ENCODE data around the gene GPATCH8.

DNA sequence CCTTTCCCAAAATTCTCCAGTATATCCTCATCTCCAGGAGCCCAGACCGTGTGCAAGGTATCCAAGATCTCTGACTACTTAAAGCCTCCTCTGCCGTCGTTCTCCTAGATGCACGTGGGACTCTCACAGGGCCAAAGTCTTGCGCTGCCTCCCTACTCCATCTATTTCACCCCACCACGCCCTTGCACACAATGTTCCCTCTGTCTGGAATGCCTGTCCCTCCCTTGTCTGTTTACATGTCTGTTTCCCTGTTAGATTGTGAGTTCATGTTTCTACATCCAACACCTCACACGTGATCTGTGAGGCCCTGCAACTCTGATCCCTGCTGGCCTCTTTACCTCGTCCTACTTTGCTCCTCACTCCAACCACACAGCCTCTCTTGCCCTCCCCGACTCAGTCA lies 49.2 kb upstream of the GPATCH8 start:
- TF ChIP-seq, protein P1, sequence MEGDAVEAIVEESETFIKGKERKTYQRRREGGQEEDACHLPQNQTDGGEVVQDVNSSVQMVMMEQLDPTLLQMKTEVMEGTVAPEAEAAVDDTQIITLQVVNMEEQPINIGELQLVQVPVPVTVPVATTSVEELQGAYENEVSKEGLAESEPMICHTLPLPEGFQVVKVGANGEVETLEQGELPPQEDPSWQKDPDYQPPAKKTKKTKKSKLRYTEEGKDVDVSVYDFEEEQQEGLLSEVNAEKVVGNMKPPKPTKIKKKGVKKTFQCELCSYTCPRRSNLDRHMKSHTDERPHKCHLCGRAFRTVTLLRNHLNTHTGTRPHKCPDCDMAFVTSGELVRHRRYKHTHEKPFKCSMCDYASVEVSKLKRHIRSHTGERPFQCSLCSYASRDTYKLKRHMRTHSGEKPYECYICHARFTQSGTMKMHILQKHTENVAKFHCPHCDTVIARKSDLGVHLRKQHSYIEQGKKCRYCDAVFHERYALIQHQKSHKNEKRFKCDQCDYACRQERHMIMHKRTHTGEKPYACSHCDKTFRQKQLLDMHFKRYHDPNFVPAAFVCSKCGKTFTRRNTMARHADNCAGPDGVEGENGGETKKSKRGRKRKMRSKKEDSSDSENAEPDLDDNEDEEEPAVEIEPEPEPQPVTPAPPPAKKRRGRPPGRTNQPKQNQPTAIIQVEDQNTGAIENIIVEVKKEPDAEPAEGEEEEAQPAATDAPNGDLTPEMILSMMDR (IDR thresholded peaks at IDR 0.05), result no peak
- no peak for TF ChIP-seq POLR2A (IDR thresholded peaks at IDR 0.05)
